Karpas-422 (cell line): Measurements from ENCODE around the gene MS4A1. TPM values are rescaled to one million over a fixed set of nuclear protein-coding genes. Genes with fewer than 3 reads are reported as not detected.

ENCODE experiments used
- DNase-seq: peaks from one replicate; pipeline ENCODE4 v3.0.0-alpha.2; 2015
- H2AFZ ChIP-seq: fragments of 200-600 bp; sonication (generic); 2 replicates; pipeline ENCODE4 v1.6.1; 2014; ENCODE audit warnings: antibody characterized with exemption, low read length, mixed read lengths
- H3K27ac ChIP-seq: fragments of 200-600 bp; sonication (generic); 2 replicates; pipeline ENCODE4 v1.5.1; 2014; ENCODE audit warnings: mild to moderate bottlenecking, low read length, moderate library complexity
- H3K27me3 ChIP-seq: fragments of 200-600 bp; sonication (generic); 2 replicates; pipeline ENCODE4 v1.6.1; 2014; ENCODE audit warnings: low read length, mixed read lengths
- H3K36me3 ChIP-seq: fragments of 200-600 bp; sonication (generic); 2 replicates; pipeline ENCODE4 v1.6.1; 2014; ENCODE audit warnings: low read length, mixed read lengths; ENCODE audit not compliant: insufficient read depth
- H3K4me1 ChIP-seq: fragments of 200-600 bp; sonication (generic); 2 replicates; pipeline ENCODE4 v1.6.1; 2014; ENCODE audit warnings: mild to moderate bottlenecking, low read length, mixed read lengths
- H3K4me2 ChIP-seq: fragments of 200-600 bp; sonication (generic); 2 replicates; pipeline ENCODE4 v1.6.1; 2014; ENCODE audit warnings: low read length, low read depth, mild to moderate bottlenecking; ENCODE audit not compliant: poor library complexity, severe bottlenecking
- H3K4me3 ChIP-seq: fragments of 200-600 bp; sonication (generic); 2 replicates; pipeline ENCODE4 v1.5.1; 2014; ENCODE audit warnings: mild to moderate bottlenecking, antibody characterized with exemption, low read length, mixed read lengths
- H3K79me2 ChIP-seq: fragments of 200-600 bp; sonication (generic); 2 replicates; pipeline ENCODE4 v1.6.1; 2014; ENCODE audit warnings: mild to moderate bottlenecking, low read length, mixed read lengths
- H3K9ac ChIP-seq: fragments of 200-600 bp; sonication (generic); 2 replicates; pipeline ENCODE4 v1.6.0; 2014; ENCODE audit warnings: low read length
- H3K9me2 ChIP-seq: fragments of 200-600 bp; sonication (generic), shearing (Covaris generic); replicated peaks from 2 replicates; pipeline ENCODE4 v1.6.0; 2014; ENCODE audit warnings: mild to moderate bottlenecking, low read length, moderate library complexity; ENCODE audit not compliant: insufficient read depth
- H3K9me3 ChIP-seq: fragments of 300-700, 200-600 bp; sonication (generic); 2 replicates; pipeline ENCODE4 v1.6.1; 2014; ENCODE audit warnings: low read length, mixed read lengths
- H4K20me1 ChIP-seq: fragments of 200-600 bp; sonication (generic); 2 replicates; pipeline ENCODE4 v1.6.1; 2014; ENCODE audit warnings: mild to moderate bottlenecking, antibody characterized with exemption, low read length, low read depth; ENCODE audit not compliant: insufficient read depth
- total RNA-seq: library from RNA; depleted of rRNA; stranded (reverse); fragments of >200 nt; shearing (Covaris generic); gene quantifications from 2 replicates; pipeline ENCODE4 v1.2.3, GENCODE V29; 2014; ENCODE audit warnings: low replicate concordance

The MS4A1 gene
- total RNA-seq, 1 experiment from 2014 or later = 1,078 TPM

DNA sequence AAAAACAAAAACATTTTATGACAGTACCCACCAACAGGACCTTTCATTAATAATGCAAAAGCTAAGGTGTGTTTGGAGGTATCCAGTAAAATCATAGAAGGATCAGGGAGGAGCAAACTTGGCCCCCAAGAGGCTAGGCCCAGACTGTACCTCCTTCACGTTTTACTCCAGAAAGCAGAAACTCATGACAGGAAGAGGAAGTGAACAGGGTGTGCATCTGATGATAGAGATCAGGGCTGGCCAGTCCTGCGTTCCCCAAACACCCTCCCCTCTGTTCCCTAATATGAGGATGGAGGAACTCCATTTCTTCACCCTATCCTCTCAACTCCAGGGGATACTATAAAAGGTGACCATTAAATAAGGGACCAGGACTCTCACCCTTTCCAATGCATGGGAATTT, 26.7 kb downstream of the MS4A1 start:
- Histone ChIP-seq H3K4me3 (peak overlapping the region; percentile 20; the same call in 1 of the 2 replicates), H4K20me1 (no peaks in the 10 kb centered on the region), H3K9me3 (no peaks in the 10 kb centered on the region), H3K4me2 (peak overlapping the region; percentile 69), H3K4me1 (peaks cover 91% of the 10 kb centered on the region), H2AFZ (no peak overlapping the region; the same call in 1 of the 2 replicates), H3K27ac (peak overlapping the region; percentile 95), H3K79me2 (no peaks in the 10 kb centered on the region), H3K9me2 (no peaks in the 10 kb centered on the region), H3K36me3 (no peaks in the 10 kb centered on the region), H3K27me3 (no peaks in the 10 kb centered on the region), H3K9ac (peak overlapping the region; percentile 22)
- DNase-seq = peak; percentile 86

DNA sequence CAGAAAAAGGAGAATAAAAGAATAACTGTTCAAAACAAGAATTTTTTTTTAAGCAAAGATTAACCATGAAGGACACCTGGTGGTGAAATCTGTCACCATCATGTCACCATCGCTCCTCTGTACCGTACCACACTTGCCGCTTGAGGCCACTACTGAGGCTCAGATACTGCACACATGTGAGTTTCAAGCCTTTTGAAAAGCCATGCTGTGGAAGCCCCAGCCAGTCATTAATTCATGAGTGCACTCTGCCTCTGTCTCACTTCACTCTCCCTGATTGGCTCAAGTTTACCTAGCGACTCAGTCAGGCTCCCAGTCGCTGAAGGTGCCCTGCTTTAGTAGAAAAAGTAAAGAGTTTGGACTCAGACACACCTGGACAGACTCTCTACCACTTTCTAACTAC, 30.3 kb downstream of the MS4A1 start:
- Histone ChIP-seq H3K36me3 (no peaks in the 10 kb centered on the region), H2AFZ (peak overlapping the region; percentile 32; the same call in 1 of the 2 replicates), H3K27me3 (no peaks in the 10 kb centered on the region), H3K4me2 (peak overlapping the region; percentile 9), H3K9ac (no peak overlapping the region), H3K9me2 (no peaks in the 10 kb centered on the region), H3K27ac (peak overlapping the region; percentile 57), H3K4me1 (peaks cover 58% of the 10 kb centered on the region), H3K9me3 (no peaks in the 10 kb centered on the region), H3K79me2 (no peaks in the 10 kb centered on the region), H4K20me1 (no peaks in the 10 kb centered on the region), H3K4me3 (no peak overlapping the region)
- DNase-seq = peak; percentile 95

DNA sequence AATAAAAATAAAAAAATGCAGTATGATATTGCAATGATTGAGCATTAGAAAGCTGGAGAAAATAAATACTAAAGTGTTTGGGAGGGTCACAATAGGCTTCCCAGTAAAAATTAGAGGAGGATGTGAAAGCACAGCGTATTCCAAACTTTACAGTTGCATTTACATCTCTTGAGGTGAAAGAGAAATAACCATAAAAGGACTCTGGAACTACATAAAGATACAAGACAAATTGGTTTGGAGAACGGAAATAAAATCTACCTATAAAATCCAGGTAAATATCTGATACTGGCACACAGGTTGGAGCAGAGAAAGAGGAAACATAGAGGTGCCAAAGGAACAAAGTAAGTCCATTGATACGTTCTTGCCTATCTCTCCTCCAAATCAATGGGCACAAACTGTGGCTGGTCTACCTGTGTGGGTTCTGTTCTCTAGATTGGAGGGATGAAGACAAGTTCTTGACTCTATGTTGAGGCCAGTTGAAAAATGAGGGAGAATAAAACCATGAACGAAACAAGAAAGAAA, 36.9 kb downstream of the MS4A1 start, which contains the start of gene MS4A12:
Gene MS4A12 (plus strand): TSS at position 291 of the 522 bp plus-strand sequence. CDS start 4,541 bp downstream, outside the sequence.
- Histone ChIP-seq H3K36me3 (no peaks in the 10 kb centered on the region), H3K27ac (peak within 1 kb of the TSS; percentile 55), H3K9ac (no peak within 1 kb of the TSS), H3K4me1 (peaks cover 41% of the 10 kb centered on the region), H3K9me3 (no peaks in the 10 kb centered on the region), H3K79me2 (no peaks in the 10 kb centered on the region), H2AFZ (no peak within 1 kb of the TSS), H3K27me3 (no peaks in the 10 kb centered on the region), H4K20me1 (no peaks in the 10 kb centered on the region), H3K4me2 (no peak within 1 kb of the TSS), H3K4me3 (no peak within 1 kb of the TSS), H3K9me2 (no peaks in the 10 kb centered on the region)
- no peak for DNase-seq

DNA sequence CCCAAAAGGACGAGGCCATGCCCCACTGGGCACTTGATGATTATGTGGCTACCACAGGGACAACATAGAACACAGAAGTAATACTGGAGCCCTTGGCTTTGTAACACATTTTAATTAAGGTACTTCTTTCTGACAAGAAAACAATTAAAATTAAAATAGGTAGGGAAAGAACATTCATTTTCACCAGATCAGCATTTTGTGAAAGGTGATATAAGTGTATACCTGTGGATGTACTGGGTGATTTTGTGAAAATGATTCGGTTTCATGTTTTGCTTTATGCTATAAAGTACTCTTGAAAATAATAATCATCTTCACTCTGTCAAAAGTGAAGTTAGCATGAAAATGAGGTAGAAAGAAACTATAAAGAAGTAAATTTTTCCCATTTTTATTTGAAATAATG, 37.8 kb downstream of the MS4A1 start:
- Histone ChIP-seq H3K9me3 (no peaks in the 10 kb centered on the region), H3K9me2 (no peaks in the 10 kb centered on the region), H3K9ac (no peak overlapping the region), H3K27me3 (no peaks in the 10 kb centered on the region), H2AFZ (no peak overlapping the region), H3K4me1 (peaks cover 50% of the 10 kb centered on the region), H3K36me3 (no peaks in the 10 kb centered on the region), H3K4me2 (no peak overlapping the region), H3K4me3 (no peak overlapping the region), H3K79me2 (no peaks in the 10 kb centered on the region), H3K27ac (peak overlapping the region; percentile 55), H4K20me1 (no peaks in the 10 kb centered on the region)
- DNase-seq = no peak

DNA sequence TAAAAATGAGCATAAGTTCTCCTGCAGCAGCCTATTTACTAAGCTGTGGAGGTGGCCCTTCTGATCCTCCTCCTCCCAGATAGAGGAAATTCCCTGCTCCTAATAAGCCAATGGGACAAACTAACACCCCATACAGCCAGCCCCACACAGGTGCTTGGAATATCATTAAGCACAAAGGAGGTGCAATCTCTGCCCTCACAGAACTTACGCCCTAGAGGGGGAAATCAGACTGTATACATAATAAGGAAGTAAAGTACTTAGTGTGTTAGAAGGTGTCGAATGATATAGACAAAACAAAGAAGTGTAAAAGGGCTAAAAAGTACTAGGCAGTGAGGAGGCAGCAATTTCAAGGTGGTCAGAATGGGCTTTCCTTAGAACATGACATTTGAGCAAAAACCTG, 42.8 kb downstream of the MS4A1 start:
- no peaks in the 10 kb centered on the region for H3K36me3 ChIP-seq
- peaks cover 88% of the 10 kb centered on the region for H3K4me1 ChIP-seq
- H3K9me3 ChIP-seq = no peaks in the 10 kb centered on the region
- DNase-seq = peak; percentile 68
- H3K27ac ChIP-seq = peak overlapping the region; percentile 96
- H3K4me3 ChIP-seq = peak overlapping the region; percentile 33
- H4K20me1 ChIP-seq = no peaks in the 10 kb centered on the region
- peak overlapping the region; percentile 51 for H3K4me2 ChIP-seq
- H2AFZ ChIP-seq = no peak overlapping the region
- H3K9me2 ChIP-seq = no peaks in the 10 kb centered on the region
- H3K9ac ChIP-seq = peak overlapping the region; percentile 62
- no peaks in the 10 kb centered on the region for H3K27me3 ChIP-seq
- H3K79me2 ChIP-seq = no peaks in the 10 kb centered on the region

DNA sequence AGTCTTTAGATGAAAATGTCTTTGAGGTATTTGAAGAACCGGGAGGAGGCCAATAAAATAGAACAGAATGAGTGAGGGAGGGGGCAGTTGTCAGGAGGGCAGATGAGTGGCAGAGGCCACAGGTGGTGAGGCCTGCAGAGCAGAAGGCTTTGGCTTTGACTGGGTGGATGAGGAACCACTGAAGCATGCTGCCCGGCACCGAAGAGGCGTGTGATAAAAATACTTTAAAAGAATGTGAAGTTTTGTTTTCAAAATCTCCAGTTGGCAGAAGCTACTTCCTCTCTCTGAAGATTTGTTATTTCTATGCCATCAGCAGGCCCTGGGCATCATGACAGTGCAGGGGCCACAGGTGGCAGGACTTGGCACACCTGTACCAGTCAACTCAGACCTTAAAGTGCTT, 43.2 kb downstream of the MS4A1 start:
- Histone ChIP-seq H3K79me2 (no peaks in the 10 kb centered on the region), H3K4me3 (peak overlapping the region; percentile 33; the same call in 1 of the 2 replicates), H3K27me3 (no peaks in the 10 kb centered on the region), H3K9me3 (no peaks in the 10 kb centered on the region), H3K4me1 (peaks cover 84% of the 10 kb centered on the region), H3K4me2 (peak overlapping the region; percentile 51), H3K9me2 (no peaks in the 10 kb centered on the region), H3K9ac (peak overlapping the region; percentile 62), H4K20me1 (no peaks in the 10 kb centered on the region), H3K27ac (peak overlapping the region; percentile 96), H2AFZ (0 out of 2 replicates have a peak overlapping the region, but pooled peaks have one; percentile 13), H3K36me3 (no peaks in the 10 kb centered on the region)
- peak; percentile 88 for DNase-seq

DNA sequence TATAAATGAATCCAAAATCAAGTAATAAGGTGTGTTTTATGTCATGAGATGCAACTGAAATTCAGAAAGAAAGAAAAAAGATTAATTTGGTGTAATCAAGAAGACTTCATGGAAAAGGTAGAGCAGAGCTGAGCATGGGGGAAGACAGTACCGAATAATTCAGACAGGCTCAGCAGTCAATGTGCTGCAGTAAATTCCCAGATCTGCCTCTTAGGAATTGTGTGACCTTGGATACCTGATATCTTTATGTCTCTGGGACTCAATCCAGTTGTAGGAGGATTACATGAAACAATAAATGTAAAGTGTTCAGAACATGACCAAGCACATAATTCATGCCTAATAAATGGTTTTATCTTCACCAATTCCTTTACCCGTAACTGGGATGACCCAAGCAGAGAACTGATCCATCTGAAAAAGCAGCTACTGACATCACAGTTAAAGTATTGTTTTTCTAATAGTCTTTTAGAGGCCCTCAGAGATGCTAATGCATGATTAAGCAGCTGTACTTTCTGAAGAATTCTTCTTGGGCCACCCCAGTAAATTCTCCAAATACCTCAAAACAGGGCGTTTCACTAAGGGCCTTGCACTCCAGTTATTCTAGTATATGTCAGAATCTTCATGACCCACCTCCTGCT, 44.7 kb downstream of the MS4A1 start:
- no peak overlapping the region for H3K4me3 ChIP-seq
- no peak overlapping the region for H3K4me2 ChIP-seq
- no peaks in the 10 kb centered on the region for H3K79me2 ChIP-seq
- H3K9ac ChIP-seq = no peak overlapping the region
- peak overlapping the region; percentile 96 for H3K27ac ChIP-seq
- 0 out of 2 replicates have a peak overlapping the region, but pooled peaks have one; percentile 41 for H2AFZ ChIP-seq
- DNase-seq = peak; percentile 39
- peaks cover 72% of the 10 kb centered on the region for H3K4me1 ChIP-seq
- no peaks in the 10 kb centered on the region for H3K27me3 ChIP-seq
- no peaks in the 10 kb centered on the region for H4K20me1 ChIP-seq
- H3K9me2 ChIP-seq = no peaks in the 10 kb centered on the region
- H3K36me3 ChIP-seq = no peaks in the 10 kb centered on the region
- no peaks in the 10 kb centered on the region for H3K9me3 ChIP-seq

DNA sequence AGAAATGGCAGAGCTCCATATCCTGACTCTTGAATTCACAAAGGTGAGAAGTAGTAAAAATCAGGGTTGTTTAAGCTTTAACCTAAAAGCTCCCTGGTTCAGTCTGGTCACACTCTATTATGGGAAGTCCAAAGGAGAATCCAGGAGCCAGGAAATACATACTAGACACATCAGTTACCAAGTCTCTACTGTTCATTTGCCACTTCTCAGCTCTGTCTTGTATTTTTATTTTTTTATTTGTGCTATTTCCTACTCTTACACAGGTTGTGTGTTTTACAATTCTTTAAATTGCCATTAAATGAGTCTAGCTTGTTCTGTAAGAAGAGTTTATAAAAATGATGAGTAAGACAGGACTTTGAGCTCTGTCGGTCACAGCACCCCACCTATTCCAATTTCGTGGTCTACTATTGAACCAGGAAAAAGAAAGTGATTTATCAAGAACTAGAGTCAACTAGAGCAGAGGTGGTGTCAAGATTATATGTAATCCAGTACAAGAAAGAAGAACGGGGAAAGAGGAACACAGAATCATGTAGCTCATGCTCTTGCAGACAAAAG, 46.7 kb downstream of the MS4A1 start:
- Histone ChIP-seq H3K27me3 (no peaks in the 10 kb centered on the region), H3K4me1 (peaks cover 54% of the 10 kb centered on the region), H4K20me1 (no peaks in the 10 kb centered on the region), H3K9ac (no peak overlapping the region; the same call in 1 of the 2 replicates), H3K9me2 (no peaks in the 10 kb centered on the region), H3K36me3 (no peaks in the 10 kb centered on the region), H3K27ac (peak overlapping the region; percentile 37), H3K4me2 (peak overlapping the region; percentile 38), H3K79me2 (no peaks in the 10 kb centered on the region), H3K4me3 (no peak overlapping the region), H3K9me3 (no peaks in the 10 kb centered on the region), H2AFZ (no peak overlapping the region)
- DNase-seq = peak; percentile 26
